DMS53 treated with DMSO at 0.1 percent for 48 hours (cell line): Measurements from ENCODE around the gene MCTP2.
"Not testable (repeated sequence)": the region's sequence is repeated elsewhere in the genome, so short reads cannot be mapped to it uniquely, and the experiment has no call there.

Source experiments
- DNase-seq: peaks from one replicate; lab custom pipeline; 2025; ENCODE audit not compliant: unreplicated experiment; lab: John Stamatoyannopoulos, UW

The MCTP2 gene

DNA sequence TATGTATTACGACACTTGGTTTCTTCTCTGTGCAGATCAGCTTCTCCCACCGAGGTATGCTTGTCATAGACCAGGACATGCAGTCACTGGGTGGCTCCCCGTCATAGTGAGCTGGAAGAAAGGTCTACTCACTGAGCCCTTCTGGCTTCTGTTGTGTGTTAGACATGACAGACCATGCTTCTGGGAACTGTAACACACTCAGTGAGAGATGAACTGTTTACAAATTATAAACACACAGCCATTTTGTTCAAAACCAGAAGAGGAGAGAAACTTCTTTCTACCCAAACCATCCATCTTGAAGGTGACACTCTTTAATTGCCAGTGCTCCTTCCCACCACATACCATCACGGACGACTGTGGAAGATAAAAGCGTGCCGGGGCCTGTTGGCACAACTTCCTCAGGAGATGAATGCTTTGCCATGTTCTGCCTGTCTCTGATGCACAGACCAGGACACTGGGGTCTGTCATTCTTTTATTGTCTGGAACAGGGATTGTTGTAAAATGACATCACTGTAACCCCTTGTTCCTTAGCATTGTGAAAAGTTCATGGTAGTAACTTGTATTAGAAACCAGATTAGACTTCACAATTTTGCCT is 214.3 kb downstream of the MCTP2 start:
- DNase-seq: no peak

DNA sequence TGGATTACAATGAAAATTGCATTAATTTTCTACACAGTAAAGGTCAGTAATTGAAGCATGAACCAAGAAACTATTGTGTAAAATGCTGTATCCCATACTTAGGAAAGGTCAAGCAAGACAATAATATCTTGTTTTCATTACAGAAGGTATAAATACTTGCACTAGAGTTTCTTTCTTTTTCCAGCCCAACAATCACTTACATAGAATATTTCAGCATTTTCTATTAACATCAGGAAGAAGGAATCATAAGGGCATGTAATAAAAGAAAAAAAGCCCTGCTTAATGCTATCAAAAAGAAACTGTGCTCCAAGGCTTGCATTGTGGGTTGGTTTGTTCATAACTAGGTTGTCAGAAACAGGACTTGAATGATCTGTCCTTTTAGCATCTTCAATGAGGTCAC is 215.1 kb downstream of the MCTP2 start:
- no peak for DNase-seq

DNA sequence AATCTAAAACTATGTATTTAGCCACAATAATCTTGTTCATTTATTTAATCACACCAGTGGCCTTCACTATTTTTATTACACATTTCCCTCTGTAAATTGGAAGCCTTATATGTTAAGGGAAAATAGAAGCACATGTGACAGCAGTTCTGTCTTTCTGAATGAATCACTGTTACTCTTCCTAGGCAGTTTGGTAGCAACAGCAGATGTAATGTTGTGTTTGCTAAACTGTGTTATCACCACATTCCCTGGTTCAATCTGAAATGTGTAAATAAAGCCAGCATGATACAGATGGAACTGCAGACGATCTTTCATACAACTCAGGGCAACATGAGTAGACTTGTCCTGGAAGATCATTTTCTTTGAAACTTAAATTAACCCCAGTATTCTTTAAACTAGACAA is 220.1 kb downstream of the MCTP2 start:
- DNase-seq: no peak

DNA sequence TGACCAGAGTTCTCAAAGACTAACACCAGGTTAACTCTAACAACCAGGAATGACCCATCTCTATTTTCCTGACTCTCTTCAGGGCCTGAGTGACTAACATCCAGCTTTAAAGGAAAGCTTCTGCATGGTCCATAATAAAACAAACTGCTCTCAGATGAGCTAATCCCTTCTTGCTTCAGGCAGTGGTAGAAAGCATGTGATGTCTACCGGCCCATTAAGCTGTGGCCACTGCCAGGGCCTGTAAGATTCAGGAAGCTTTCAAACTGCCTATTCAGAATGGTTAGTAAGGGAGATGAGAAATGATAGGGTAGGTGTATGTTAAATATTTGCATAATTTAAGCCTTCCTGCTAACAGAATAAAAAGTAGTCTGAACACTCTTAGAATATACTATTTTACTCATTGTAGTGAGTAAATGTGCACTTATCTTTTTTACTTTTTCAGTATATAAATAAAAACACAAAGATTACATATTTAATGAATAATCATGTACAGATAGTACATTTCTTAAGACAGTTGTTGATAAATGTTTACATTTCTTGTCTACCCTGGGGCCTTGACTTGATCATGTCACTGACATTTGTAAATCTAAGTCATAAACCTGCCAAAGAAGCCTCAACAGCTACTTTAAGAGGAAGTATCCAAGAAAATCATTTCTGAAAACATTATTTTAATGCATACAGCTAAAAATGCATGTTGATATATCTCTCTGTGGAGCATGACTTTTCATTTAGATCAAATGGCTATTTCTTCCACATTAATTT is 222.0 kb downstream of the MCTP2 start:
- DNase-seq: no peak

- DNase-seq: no peak
Observed at GRCh38 chr15:94455297-94455696, 223.9 kb downstream of the MCTP2 start.

DNA sequence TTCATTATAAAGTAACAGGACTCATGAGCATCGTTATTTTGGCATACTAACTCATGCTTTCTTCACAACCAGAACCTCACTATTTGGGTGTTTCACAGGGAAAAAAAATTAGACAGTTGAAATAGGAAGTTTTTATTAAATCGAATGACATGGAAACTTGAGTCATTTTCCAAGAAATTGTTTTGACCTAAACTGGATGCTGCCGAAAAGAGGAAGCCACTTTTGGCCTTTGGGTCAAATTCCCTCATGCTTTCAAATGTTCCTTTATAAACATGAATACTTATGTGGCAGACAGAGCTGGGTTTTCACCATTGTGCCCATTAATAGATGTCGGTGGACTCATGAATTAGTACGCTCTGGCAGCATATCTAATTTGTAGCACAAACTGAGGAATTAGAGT is 224.9 kb downstream of the MCTP2 start:
- DNase-seq: no peak

- no peak for DNase-seq
Observed at GRCh38 chr15:94457661-94458060, 226.3 kb downstream of the MCTP2 start.

DNA sequence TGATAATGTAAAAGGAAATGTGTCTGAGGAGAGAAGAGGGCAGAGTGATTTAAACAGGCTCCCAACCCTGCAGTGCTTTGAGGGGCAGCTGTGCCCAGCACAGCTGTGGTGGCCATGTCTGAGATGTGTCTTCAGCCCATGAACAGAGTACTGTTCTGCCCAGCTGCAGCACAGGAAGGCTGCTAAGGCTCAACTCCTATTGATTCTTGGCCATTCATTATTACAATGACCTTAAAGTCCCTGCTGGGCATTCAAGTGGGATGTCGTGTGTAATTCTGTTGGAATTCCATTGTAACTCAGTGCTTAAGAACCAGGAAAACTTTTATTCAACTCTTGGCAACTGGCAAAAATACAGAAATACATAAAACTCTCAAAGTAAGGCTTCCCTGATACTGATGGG is 229.3 kb downstream of the MCTP2 start:
- DNase-seq: no peak

- peak; percentile 36 for DNase-seq
Observed at GRCh38 chr15:94467034-94467433, 235.7 kb downstream of the MCTP2 start.

DNA sequence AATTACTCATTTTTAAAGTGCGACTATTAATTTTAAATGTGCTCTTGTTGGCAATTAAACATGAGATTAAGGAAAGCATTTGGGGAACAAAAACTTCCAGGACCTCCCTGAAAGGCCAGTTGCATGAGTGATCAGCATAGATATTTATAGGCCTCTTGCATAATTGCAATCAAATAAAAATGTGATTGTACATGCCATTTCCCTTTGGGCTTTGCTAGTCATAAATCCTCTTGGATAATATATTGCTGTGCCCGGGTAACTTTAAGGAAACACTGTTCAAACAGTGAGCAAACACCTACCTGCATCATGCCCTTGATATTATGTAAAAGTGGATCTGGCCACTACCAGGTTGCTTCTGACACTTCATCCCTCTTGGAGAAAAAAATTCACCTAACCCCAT is 239.1 kb downstream of the MCTP2 start:
- no peak for DNase-seq

DNA sequence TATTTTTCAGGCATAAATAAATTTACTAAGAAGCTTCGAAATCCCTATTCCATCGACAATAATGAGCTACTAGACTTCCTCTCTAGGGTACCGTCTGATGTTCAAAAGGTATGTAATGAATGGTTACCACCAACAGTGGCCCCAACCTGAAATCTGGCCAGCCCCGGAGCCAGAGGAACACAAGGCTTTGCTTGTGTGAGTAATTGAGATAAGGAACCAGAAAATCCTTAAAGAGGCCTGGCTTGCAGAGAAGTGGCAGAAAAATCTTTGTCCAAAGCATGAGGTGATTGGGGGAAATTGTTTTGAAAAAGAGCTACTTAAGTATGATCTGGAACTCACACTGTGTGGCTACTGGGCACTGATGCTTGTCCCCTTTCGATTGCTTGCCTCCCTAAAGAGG is 245.3 kb downstream of the MCTP2 start:
- no peak for DNase-seq

- no peak for DNase-seq
Observed at GRCh38 chr15:94477913-94478553, 246.7 kb downstream of the MCTP2 start.

DNA sequence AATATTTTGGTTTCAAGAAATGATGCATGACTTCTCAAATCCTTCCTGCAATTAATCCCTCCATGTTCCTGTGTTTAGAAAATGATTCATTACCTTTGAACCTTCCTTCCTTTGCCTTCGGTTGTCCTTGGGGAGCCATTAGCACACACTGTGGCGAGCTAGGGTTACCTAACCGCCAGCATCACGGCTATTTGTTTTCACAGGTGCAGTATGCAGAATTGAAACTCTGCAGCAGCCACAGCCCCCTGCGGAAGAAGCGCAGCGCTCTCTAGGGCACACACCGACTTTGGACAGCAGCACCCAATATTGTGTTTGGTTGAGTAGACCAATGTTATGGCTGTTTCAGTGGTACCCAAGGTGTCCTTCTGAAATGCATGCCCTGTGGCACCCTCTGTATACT is 247.4 kb downstream of the MCTP2 start:
- no peak for DNase-seq

DNA sequence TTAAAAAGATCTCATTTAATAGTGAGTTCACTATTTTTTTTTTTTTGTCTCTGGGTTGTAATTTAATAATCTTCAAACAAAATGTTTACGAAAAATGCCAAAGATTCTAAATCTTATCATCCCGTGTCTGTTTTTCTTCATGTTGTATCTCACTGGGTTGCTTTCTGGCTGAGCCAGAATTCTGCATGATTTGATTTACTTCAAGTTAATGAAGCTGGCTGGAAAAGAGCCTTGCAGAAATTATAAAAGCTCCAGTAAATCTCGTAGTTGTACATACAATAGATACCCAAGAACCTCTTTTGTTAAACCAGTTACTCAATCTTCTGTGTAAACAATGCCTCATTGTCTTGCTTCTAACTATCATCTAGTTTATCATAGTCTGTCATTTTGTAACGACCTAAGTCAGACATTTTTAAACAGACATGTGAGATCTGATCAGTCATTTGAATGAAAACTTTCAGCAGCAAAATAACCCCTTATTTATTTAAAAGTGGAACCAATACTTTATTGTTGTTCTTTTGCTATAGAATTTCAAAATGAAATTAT is 249.0 kb downstream of the MCTP2 start:
- no peak for DNase-seq

GRCh38 chr15:94485148-94485719 is 253.9 kb downstream of the MCTP2 start:
- no peak for DNase-seq

DNA sequence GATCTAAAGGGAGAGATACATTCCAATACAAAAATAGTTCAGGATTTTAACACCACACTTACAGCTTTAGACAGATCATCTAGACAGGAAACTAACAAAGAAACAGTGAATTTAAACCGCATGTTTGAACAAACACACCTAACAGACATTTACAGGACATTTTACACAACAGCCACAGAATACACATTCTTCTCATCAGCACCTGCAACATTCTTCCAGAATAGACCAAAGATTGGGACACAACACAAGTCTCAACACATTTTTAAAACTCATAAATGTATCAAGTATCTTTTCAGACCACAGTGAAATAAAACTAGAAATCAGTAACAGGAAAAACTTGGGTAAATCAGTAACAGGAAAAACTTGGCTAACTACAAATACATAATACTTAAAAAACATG is 256.3 kb downstream of the MCTP2 start:
- DNase-seq: no peak

DNA sequence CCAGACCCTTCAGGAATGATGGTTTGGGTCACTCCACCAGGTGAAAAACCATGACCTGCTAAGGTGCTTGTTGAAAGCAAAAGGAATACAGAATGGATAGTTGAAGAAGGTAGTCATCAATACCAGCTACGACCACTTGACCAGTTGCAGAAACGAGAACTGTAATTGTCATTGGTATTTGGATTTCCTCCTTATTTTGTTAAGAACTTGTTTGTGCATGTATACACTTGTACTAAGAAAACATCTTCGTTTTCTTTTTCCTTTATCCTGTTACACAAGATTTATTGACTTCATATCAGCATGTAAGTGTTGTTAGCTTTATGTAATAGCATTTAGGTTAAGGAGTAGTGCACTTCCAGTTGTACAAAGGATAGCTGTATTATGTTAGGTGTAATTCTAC is 261.8 kb downstream of the MCTP2 start:
- no peak for DNase-seq

DNA sequence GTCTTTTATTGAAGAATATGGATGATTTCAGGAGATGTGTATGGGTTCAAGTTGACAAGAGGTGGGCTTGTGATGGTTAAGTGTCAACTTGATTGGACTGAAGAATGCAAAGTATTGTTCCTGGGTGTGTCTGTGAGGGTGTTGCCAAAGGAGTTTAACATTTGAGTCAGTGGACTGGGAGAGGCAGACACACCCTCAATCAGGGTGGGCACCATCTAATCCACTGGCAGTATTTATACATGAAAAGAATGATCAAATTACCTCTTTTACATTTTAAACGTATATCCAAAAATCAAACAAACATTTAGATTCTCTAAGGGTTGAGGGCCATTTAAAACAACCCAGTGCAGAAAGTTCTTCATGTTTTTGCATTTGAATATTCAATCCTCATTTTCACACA is 262.2 kb downstream of the MCTP2 start:
- DNase-seq: not testable (repeated sequence)

- no peak for DNase-seq
Observed at GRCh38 chr15:94494732-94495131, 263.4 kb downstream of the MCTP2 start.

- peak; percentile 2 for DNase-seq
Observed at GRCh38 chr15:94503293-94503692, 271.9 kb downstream of the MCTP2 start.

DNA sequence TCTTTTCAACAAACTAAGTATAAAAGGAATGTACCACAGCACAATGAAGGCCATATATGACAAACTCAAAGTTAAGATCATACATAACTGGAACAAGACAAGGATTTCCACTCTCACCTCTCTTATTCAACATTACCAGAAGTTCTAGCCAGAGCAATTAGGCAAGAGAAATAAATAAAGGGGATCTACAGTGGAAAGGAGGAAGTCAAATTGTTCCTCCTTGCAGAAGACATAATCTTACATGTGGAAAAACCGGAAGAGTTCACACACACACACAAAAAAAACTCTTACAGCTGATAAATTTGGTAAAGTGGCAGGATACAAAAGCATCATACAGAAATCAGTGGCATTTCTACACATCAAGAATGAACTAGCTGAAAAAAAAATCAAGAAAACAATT is 277.9 kb downstream of the MCTP2 start:
- no peak for DNase-seq

DNA sequence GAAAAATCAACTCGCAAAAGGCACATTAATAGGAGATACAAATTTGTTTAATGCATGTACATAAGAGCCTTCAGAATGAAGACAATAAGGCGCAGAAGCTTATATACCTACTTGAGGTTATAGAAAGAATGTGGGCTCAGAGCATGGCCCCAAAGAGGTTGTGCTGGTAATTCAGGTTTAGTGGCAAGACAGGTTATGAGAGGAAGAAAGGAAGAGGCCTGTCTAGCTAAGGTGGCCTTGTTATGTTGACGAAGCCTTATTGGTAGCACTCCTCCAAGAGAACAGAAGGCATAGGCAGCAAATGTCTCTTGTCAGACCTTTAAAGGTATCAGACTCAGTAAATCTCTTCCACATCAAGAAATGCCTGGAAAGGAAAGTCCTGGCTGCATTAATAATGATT is 290.8 kb downstream of the MCTP2 start:
- DNase-seq: no peak
